ENCODE data around the gene PPIE. TPM values are rescaled to one million over a fixed set of nuclear protein-coding genes. Genes with fewer than 3 reads are reported as not detected.

The PPIE gene
- polyA plus RNA-seq, 1 of the 3 experiments (the other 2 are of a cell fraction) = 78.4 TPM

DNA sequence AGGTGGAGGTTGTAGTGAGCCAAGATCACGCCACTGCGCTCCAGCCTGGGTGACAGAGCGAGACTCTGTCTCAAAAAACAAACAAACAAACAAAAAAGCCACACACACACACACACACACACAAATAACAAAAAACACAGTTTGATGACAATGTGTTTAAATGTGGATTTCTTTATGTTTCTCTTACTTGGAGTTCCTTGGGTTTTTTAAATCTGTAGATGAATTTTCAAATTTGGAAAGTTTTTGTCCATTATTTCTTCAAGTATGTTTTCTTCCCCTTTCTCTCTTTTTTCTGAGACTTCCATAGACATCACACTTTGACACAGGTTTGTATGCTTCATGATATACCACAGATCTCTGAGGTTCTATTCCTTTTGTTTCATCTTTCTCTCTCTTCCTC lies 12.1 kb upstream of the PPIE start:
- Histone ChIP-seq H3K79me2 (ENCODE audit: insufficient read depth) (no peaks in the 10 kb centered on the region), H3K9me3 (no peaks in the 10 kb centered on the region), H4K20me1 (ENCODE audit: insufficient read depth) (no peaks in the 10 kb centered on the region), H3F3A (replicated peaks; ENCODE audit: insufficient read depth) (no peaks in the 10 kb centered on the region), H3K36me3 (replicated peaks in 1 of 2; ENCODE audit: control insufficient read depth in 1 of 2, insufficient read depth in 2 of 2, low read length in 1 of 2) (no peaks in the 10 kb centered on the region), H3K9me2 (no peaks in the 10 kb centered on the region), H3K9ac (no peak overlapping the region), H3K27me3 (ENCODE audit: insufficient read depth) (peaks cover 12% of the 10 kb centered on the region; the same call in 1 of the 2 replicates), H2AFZ (ENCODE audit: low read depth) (no peak overlapping the region), H3K27ac (ENCODE audit: low read depth in 2 of 2, low read length in 1 of 2) (no peak overlapping the region), H3K4me3 (ENCODE audit: low read depth in 2 of 2, low read length in 1 of 2) (no peak overlapping the region), H3K4me2 (no peak overlapping the region), H3K4me1 (ENCODE audit: control insufficient read depth in 1 of 2, insufficient read depth in 2 of 2, low read depth in 1 of 2, low read length in 1 of 2) (no peaks in the 10 kb centered on the region)
- ChIA-PET CTCF (interaction anchor here (1.4 to 2.0 kb wide), 2 partner anchors 25 to 73 kb away, joined by 3 to 6 read pairs; no protein-coding TSS in a partner anchor), POLR2A (no interaction called here)
- WGBS (ENCODE audit: low lambda C conversion rate) = 54% methylated on average over 3 of the region's 3 CpGs
- DNase-seq = no peak
- no peak for TF ChIP-seq SMC3 (IDR thresholded peaks at IDR 0.05; ENCODE audit: low read depth, low read length)
- no peak for TF ChIP-seq TAF1 (IDR thresholded peaks at IDR 0.05; ENCODE audit: borderline replicate concordance, low read depth, low read length)
- no peak for TF ChIP-seq TCF12 (IDR thresholded peaks at IDR 0.05)
- TF ChIP-seq EP300 (IDR thresholded peaks at IDR 0.05; ENCODE audit: borderline replicate concordance in 1 of 2, low read depth in 1 of 2, low read length in 1 of 2) = no peak
- no peak for TF ChIP-seq YY1 (IDR thresholded peaks at IDR 0.05; ENCODE audit: low read depth)
- TF ChIP-seq GATA2 (CRISPR knock-in tag; IDR thresholded peaks at IDR 0.05) = no peak
- TF ChIP-seq, protein P1, sequence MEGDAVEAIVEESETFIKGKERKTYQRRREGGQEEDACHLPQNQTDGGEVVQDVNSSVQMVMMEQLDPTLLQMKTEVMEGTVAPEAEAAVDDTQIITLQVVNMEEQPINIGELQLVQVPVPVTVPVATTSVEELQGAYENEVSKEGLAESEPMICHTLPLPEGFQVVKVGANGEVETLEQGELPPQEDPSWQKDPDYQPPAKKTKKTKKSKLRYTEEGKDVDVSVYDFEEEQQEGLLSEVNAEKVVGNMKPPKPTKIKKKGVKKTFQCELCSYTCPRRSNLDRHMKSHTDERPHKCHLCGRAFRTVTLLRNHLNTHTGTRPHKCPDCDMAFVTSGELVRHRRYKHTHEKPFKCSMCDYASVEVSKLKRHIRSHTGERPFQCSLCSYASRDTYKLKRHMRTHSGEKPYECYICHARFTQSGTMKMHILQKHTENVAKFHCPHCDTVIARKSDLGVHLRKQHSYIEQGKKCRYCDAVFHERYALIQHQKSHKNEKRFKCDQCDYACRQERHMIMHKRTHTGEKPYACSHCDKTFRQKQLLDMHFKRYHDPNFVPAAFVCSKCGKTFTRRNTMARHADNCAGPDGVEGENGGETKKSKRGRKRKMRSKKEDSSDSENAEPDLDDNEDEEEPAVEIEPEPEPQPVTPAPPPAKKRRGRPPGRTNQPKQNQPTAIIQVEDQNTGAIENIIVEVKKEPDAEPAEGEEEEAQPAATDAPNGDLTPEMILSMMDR (IDR thresholded peaks at IDR 0.05) = no peak

DNA sequence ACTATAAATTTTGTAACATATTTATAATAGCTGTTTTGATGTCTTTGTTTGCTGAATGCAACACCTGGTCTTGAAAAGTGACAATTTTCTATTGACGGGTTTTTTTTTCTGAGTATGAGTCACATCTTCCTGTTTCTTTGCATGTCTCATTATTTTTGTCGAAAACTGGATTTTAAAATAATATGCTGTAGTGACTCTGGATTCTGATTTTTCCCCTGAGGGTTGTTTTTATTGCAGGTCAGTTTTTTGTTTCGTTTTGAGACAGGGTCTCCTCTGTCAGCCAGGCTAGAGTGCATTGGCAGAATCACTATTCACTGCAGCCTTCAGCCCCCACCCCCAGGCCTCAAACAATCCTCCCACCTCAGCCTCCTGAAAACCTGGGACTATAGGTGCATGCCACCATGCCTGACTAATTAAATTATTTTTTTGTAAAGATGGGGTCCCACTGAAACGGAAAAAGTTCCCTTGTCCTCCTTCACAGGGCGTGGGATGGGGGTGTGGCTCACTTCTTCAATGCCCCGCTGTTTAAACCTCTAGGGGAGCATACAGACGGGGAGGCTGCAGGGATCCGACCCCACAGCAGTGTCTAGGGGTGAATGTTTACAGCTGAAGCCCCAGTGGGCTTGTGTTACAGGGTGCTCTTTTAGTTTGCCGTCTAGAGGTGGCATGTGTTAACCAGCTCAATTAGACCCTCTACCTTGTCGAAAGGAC lies 11.3 kb upstream of the PPIE start:
- TF ChIP-seq POLR2AphosphoS5 (IDR thresholded peaks at IDR 0.05; ENCODE audit: low read depth, low read length) = no peak
- no peak for DNase-seq
- Histone ChIP-seq H3K79me2 (ENCODE audit: insufficient read depth) (no peaks in the 10 kb centered on the region), H3K9me2 (no peaks in the 10 kb centered on the region), H3K9me3 (no peaks in the 10 kb centered on the region), H3K36me3 (replicated peaks in 1 of 2; ENCODE audit: control insufficient read depth in 1 of 2, insufficient read depth in 2 of 2, low read length in 1 of 2) (no peaks in the 10 kb centered on the region), H2AFZ (ENCODE audit: low read depth) (no peak overlapping the region), H3K27ac (ENCODE audit: low read depth in 2 of 2, low read length in 1 of 2) (no peak overlapping the region), H3K9ac (no peak overlapping the region), H3K27me3 (ENCODE audit: insufficient read depth) (peaks cover 12% of the 10 kb centered on the region; the same call in 1 of the 2 replicates), H3K4me2 (no peak overlapping the region), H3K4me1 (ENCODE audit: control insufficient read depth in 1 of 2, insufficient read depth in 2 of 2, low read depth in 1 of 2, low read length in 1 of 2) (no peaks in the 10 kb centered on the region), H4K20me1 (ENCODE audit: insufficient read depth) (no peaks in the 10 kb centered on the region), H3F3A (replicated peaks; ENCODE audit: insufficient read depth) (no peaks in the 10 kb centered on the region), H3K4me3 (ENCODE audit: low read depth in 2 of 2, low read length in 1 of 2) (no peak overlapping the region)
- ChIA-PET CTCF (interaction anchor here (0.6 to 2.0 kb wide), 3 partner anchors 26 to 191 kb away, joined by 3 to 6 read pairs (median 3); no protein-coding TSS in a partner anchor), POLR2A (no interaction called here)
- WGBS (ENCODE audit: low lambda C conversion rate) = 62% methylated on average over 10 of the region's 10 CpGs

DNA sequence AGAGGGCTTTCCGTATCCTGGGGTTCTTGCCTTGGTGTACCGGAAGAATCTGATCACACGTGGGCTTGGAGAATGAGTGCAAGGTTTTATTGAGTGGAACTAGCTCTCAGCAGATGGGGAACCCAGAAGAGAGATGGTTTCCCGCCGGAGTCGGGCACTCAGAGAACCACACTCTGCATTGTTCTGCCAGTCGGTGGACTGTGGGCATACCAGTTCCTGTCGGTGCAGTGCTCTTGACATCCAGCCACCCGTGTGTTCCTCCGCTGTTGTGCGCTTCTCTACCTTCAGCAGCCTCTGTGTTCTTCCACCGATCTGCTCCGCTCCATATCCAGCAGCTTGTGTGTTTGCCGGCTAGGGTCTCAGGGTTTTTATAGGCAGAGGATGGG lies 10.8 kb upstream of the PPIE start:
- WGBS (ENCODE audit: low lambda C conversion rate) = 82% methylated on average over 13 of the region's 14 CpGs
- no peaks in the 10 kb centered on the region for H3F3A ChIP-seq (replicated peaks; ENCODE audit: insufficient read depth)
- no peaks in the 10 kb centered on the region for H3K36me3 ChIP-seq (replicated peaks in 1 of 2; ENCODE audit: control insufficient read depth in 1 of 2, insufficient read depth in 2 of 2, low read length in 1 of 2)
- ChIA-PET POLR2A (no interaction called here), CTCF (interaction anchor here (1.6 kb wide), 1 partner anchor 123 kb away, joined by 4 read pairs; no protein-coding TSS in a partner anchor)
- H3K9me2 ChIP-seq = no peaks in the 10 kb centered on the region
- no peaks in the 10 kb centered on the region for H3K79me2 ChIP-seq (ENCODE audit: insufficient read depth)
- no peak for DNase-seq
- no peak overlapping the region for H3K4me2 ChIP-seq
- no peak overlapping the region for H3K27ac ChIP-seq (ENCODE audit: low read depth in 2 of 2, low read length in 1 of 2)
- no peaks in the 10 kb centered on the region for H3K9me3 ChIP-seq
- H4K20me1 ChIP-seq (ENCODE audit: insufficient read depth) = no peaks in the 10 kb centered on the region
- no peaks in the 10 kb centered on the region for H3K4me1 ChIP-seq (ENCODE audit: control insufficient read depth in 1 of 2, insufficient read depth in 2 of 2, low read depth in 1 of 2, low read length in 1 of 2)
- H3K4me3 ChIP-seq (ENCODE audit: low read depth in 2 of 2, low read length in 1 of 2) = no peak overlapping the region
- no peak for TF ChIP-seq EZH2phosphoT487 (IDR thresholded peaks at IDR 0.05; ENCODE audit: borderline replicate concordance, low read depth)
- TF ChIP-seq JUND (IDR thresholded peaks at IDR 0.05) = no peak
- TF ChIP-seq EP300 (IDR thresholded peaks at IDR 0.05; ENCODE audit: borderline replicate concordance in 1 of 2, low read depth in 1 of 2, low read length in 1 of 2) = no peak
- TF ChIP-seq NRF1 (IDR thresholded peaks at IDR 0.05; ENCODE audit: low read depth, low read length) = no peak
- TF ChIP-seq MEF2A (IDR thresholded peaks at IDR 0.05; ENCODE audit: borderline replicate concordance, low read depth) = no peak
- TF ChIP-seq, protein P1 (IDR thresholded peaks at IDR 0.05) = no peak
- no peak for TF ChIP-seq GABPA (IDR thresholded peaks at IDR 0.05; ENCODE audit: low read depth)
- TF ChIP-seq RCOR1 (IDR thresholded peaks at IDR 0.05; ENCODE audit: low read length) = no peak
- no peak for TF ChIP-seq RFX5 (IDR thresholded peaks at IDR 0.05; ENCODE audit: low read length)
- H3K9ac ChIP-seq = no peak overlapping the region
- H3K27me3 ChIP-seq (ENCODE audit: insufficient read depth) = peaks cover 12% of the 10 kb centered on the region; the same call in 1 of the 2 replicates
- no peak overlapping the region for H2AFZ ChIP-seq (ENCODE audit: low read depth)

Measured in SK-N-SH (cell line).